Colonic mucosa (tissue), 4 donors: Measurements from ENCODE around the gene COL24A1. TPM values are rescaled to one million over a fixed set of nuclear protein-coding genes. Genes with fewer than 3 reads are reported as not detected.
"Not testable (repeated sequence)": the region's sequence is repeated elsewhere in the genome, so short reads cannot be mapped to it uniquely, and the experiment has no call there.

ENCODE experiments used
- DNase-seq: peaks from one replicate; pipeline ENCODE4 v3.0.0-alpha.2; 2020
- H3K27ac ChIP-seq: fragments of 200-600 bp; one replicate; pipeline ENCODE4 v1.8.0; 2021
- H3K27me3 ChIP-seq: fragments of 200-600 bp; one replicate; pipeline ENCODE4 v1.8.0; 2021
- H3K36me3 ChIP-seq: fragments of 200-600 bp; one replicate; pipeline ENCODE4 v1.8.0; 2021
- H3K4me1 ChIP-seq: fragments of 200-600 bp; one replicate; pipeline ENCODE4 v1.8.0; 2021; ENCODE audit warnings: mild to moderate bottlenecking
- H3K4me3 ChIP-seq: fragments of 200-600 bp; one replicate; pipeline ENCODE4 v1.8.0; 2021
- H3K9ac ChIP-seq, 2 donors: one replicate each; pipeline ENCODE4 v1.7.0; 2013; ENCODE audit warnings: control low read depth in 2 of 2, low read depth in 2 of 2, low read length in 2 of 2
- H3K9me3 ChIP-seq: fragments of 200-600 bp; one replicate; pipeline ENCODE4 v1.8.0; 2021
- CTCF ChIP-seq: fragments of 200-600 bp; IDR thresholded peaks from one replicate; pipeline ENCODE4 v1.8.0; 2022; ENCODE audit warnings: antibody characterized with exemption, mild to moderate bottlenecking
- intact Hi-C: fragments of 100-400 bp; cut with DNase I; formaldehyde crosslinking; loops from one replicate; pipeline ENCODE4 v1.14.1; 2022
- total RNA-seq, 2 donors: library from RNA; stranded (reverse); fragmentation: NEBNext Ultra II Directional in 1 of 2; extraction: Animal tissue kit (Norgen Biotek cat#: 25700) in 1 of 2; gene quantifications; one replicate each; pipeline ENCODE4 v1.2.1, GENCODE V29; 2021
- donor health status: healthy.
- donor health status: DM: no; HTN: no; CAD: no.
- donor health status: DM: no; HTN: no; CAD: no.

COL24A1 gene
- total RNA-seq, 2 donors from 2014 or later = 0.02 to 0.40 TPM

- Histone ChIP-seq H3K36me3 (no peaks in the 10 kb centered on the region), H3K27me3 (no peaks in the 10 kb centered on the region), H3K9me3 (no peaks in the 10 kb centered on the region), H3K4me3 (no peak overlapping the region), H3K9ac (no peak overlapping the region), H3K4me1 (no peaks in the 10 kb centered on the region), H3K27ac (no peak overlapping the region)
- intact Hi-C loops = no loop called here
- DNase-seq = no peak
- TF ChIP-seq CTCF = no peak
Observed at GRCh38 chr1:85746777-85747176, 409.8 kb downstream of the COL24A1 start.

GRCh38 chr1:85743814-85744213, 412.8 kb downstream of the COL24A1 start:
- Histone ChIP-seq H3K9me3 (no peaks in the 10 kb centered on the region), H3K27ac (no peak overlapping the region), H3K9ac (no peak overlapping the region), H3K36me3 (no peaks in the 10 kb centered on the region), H3K27me3 (no peaks in the 10 kb centered on the region), H3K4me1 (no peaks in the 10 kb centered on the region), H3K4me3 (no peak overlapping the region)
- intact Hi-C loops = no loop called here
- DNase-seq = no peak
- no peak for TF ChIP-seq CTCF

GRCh38 chr1:85734931-85735330, 421.6 kb downstream of the COL24A1 start:
- no peaks in the 10 kb centered on the region for H3K36me3 ChIP-seq
- H3K27ac ChIP-seq = no peak overlapping the region
- no peak overlapping the region for H3K4me3 ChIP-seq
- no peaks in the 10 kb centered on the region for H3K9me3 ChIP-seq
- no peaks in the 10 kb centered on the region for H3K4me1 ChIP-seq
- H3K27me3 ChIP-seq = no peaks in the 10 kb centered on the region
- H3K9ac ChIP-seq = no peak overlapping the region
- intact Hi-C loops = no loop called here
- peak; percentile 18 for DNase-seq
- no peak for TF ChIP-seq CTCF

- Histone ChIP-seq H3K36me3 (no peaks in the 10 kb centered on the region), H3K27ac (no peak overlapping the region), H3K4me3 (no peak overlapping the region), H3K27me3 (no peaks in the 10 kb centered on the region), H3K4me1 (no peaks in the 10 kb centered on the region), H3K9ac (no peak overlapping the region), H3K9me3 (no peaks in the 10 kb centered on the region)
- no peak for TF ChIP-seq CTCF
- intact Hi-C loops = no loop called here
- no peak for DNase-seq
Observed at GRCh38 chr1:85718678-85719340, 437.8 kb downstream of the COL24A1 start.

- H3K27ac ChIP-seq, intact Hi-C loops, H3K36me3 ChIP-seq, H3K4me3 ChIP-seq, H3K9ac ChIP-seq, H3K27me3 ChIP-seq, DNase-seq, H3K4me1 ChIP-seq, H3K9me3 ChIP-seq: not testable (repeated sequence)
Observed at GRCh38 chr1:85714418-85715114, 442.0 kb downstream of the COL24A1 start.

GRCh38 chr1:85708829-85709227, 447.7 kb downstream of the COL24A1 start:
- no peaks in the 10 kb centered on the region for H3K36me3 ChIP-seq
- H3K4me3 ChIP-seq = peak overlapping the region; percentile 81
- intact Hi-C loops = no loop called here

More at GRCh38 chr1:85708829-85709227, 447.7 kb downstream of the COL24A1 start:
- Histone ChIP-seq H3K9ac (peak overlapping the region; percentile 60 to 65), H3K27ac (peak overlapping the region; percentile 91), H3K9me3 (no peaks in the 10 kb centered on the region), H3K4me1 (peaks cover 6% of the 10 kb centered on the region), H3K27me3 (no peaks in the 10 kb centered on the region)
- TF ChIP-seq CTCF = no peak
- peak; percentile 70 for DNase-seq
